ENCODE measurements around the gene EPN2. TPM values are rescaled to one million over a fixed set of nuclear protein-coding genes. Genes with fewer than 3 reads are reported as not detected.

EPN2 gene
- polyA plus RNA-seq, 1 donor from 2014 or later: 37.8 TPM

- H3F3A ChIP-seq (ENCODE audit: insufficient read depth, low read length, poor library complexity, severe bottlenecking): no peaks in the 10 kb centered on the region
- H3K4me2 ChIP-seq (ENCODE audit: low read length): no peak overlapping the region
- H2AFZ ChIP-seq (ENCODE audit: low read depth, low read length): no peak overlapping the region
- no peak overlapping the region for H3K27ac ChIP-seq (ENCODE audit: low read length)
- H3K36me3 ChIP-seq (ENCODE audit: insufficient read depth, low read length): no peaks in the 10 kb centered on the region
- no peaks in the 10 kb centered on the region for H3K27me3 ChIP-seq (ENCODE audit: insufficient read depth, low read depth, low read length)
- H4K20me1 ChIP-seq (ENCODE audit: insufficient read depth): no peaks in the 10 kb centered on the region
- no peaks in the 10 kb centered on the region for H3K9me3 ChIP-seq (ENCODE audit: low read length)
- H3K9me2 ChIP-seq (ENCODE audit: insufficient read depth, low read length): no peaks in the 10 kb centered on the region
- no peak overlapping the region for H3K9ac ChIP-seq (ENCODE audit: low read length)
- TF ChIP-seq POLR2AphosphoS5 (IDR thresholded peaks at IDR 0.05) (no peak), TAF1 (IDR thresholded peaks at IDR 0.05; ENCODE audit: low read depth) (no peak), EP300 (conservative IDR thresholded peaks at IDR 0.05; ENCODE audit: poor library complexity, severe bottlenecking) (no peak), MXI1 (conservative IDR thresholded peaks at IDR 0.05; ENCODE audit: poor library complexity, severe bottlenecking) (no peak), EZH2 (IDR thresholded peaks at IDR 0.05; ENCODE audit: borderline replicate concordance, insufficient read depth, low read length, poor library complexity, severe bottlenecking) (no peak), RAD21 (conservative IDR thresholded peaks at IDR 0.05) (no peak), CTCF (IDR thresholded peaks at IDR 0.05; ENCODE audit: poor library complexity, severe bottlenecking) (no peak), SMC3 (conservative IDR thresholded peaks at IDR 0.05; ENCODE audit: poor library complexity) (no peak)
- TF ChIP-seq, protein P1, sequence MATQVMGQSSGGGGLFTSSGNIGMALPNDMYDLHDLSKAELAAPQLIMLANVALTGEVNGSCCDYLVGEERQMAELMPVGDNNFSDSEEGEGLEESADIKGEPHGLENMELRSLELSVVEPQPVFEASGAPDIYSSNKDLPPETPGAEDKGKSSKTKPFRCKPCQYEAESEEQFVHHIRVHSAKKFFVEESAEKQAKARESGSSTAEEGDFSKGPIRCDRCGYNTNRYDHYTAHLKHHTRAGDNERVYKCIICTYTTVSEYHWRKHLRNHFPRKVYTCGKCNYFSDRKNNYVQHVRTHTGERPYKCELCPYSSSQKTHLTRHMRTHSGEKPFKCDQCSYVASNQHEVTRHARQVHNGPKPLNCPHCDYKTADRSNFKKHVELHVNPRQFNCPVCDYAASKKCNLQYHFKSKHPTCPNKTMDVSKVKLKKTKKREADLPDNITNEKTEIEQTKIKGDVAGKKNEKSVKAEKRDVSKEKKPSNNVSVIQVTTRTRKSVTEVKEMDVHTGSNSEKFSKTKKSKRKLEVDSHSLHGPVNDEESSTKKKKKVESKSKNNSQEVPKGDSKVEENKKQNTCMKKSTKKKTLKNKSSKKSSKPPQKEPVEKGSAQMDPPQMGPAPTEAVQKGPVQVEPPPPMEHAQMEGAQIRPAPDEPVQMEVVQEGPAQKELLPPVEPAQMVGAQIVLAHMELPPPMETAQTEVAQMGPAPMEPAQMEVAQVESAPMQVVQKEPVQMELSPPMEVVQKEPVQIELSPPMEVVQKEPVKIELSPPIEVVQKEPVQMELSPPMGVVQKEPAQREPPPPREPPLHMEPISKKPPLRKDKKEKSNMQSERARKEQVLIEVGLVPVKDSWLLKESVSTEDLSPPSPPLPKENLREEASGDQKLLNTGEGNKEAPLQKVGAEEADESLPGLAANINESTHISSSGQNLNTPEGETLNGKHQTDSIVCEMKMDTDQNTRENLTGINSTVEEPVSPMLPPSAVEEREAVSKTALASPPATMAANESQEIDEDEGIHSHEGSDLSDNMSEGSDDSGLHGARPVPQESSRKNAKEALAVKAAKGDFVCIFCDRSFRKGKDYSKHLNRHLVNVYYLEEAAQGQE (IDR thresholded peaks at IDR 0.05; ENCODE audit: borderline replicate concordance): no peak
- peaks cover 33% of the 10 kb centered on the region for H3K79me2 ChIP-seq (replicated peaks; ENCODE audit: insufficient read depth, low read length)
- H3K4me3 ChIP-seq (ENCODE audit: low read length): no peak overlapping the region
These were observed 13.4 kb downstream of the EPN2 start for GRCh38 chr17:19250421-19251173.

GRCh38 chr17:19253112-19253511, 15.9 kb downstream of the EPN2 start:
- H3K27me3 ChIP-seq (ENCODE audit: insufficient read depth, low read depth, low read length): no peaks in the 10 kb centered on the region
- H3K4me2 ChIP-seq (ENCODE audit: low read length): no peak overlapping the region
- no peak overlapping the region for H3K4me3 ChIP-seq (ENCODE audit: low read length)
- H3K27ac ChIP-seq (ENCODE audit: low read length): no peak overlapping the region
- no peaks in the 10 kb centered on the region for H4K20me1 ChIP-seq (ENCODE audit: insufficient read depth)
- no peak for TF ChIP-seq EZH2 (IDR thresholded peaks at IDR 0.05; ENCODE audit: borderline replicate concordance, insufficient read depth, low read length, poor library complexity, severe bottlenecking)
- H3K9me2 ChIP-seq (ENCODE audit: insufficient read depth, low read length): no peaks in the 10 kb centered on the region
- peaks cover 27% of the 10 kb centered on the region for H3K79me2 ChIP-seq (replicated peaks; ENCODE audit: insufficient read depth, low read length)
- no peaks in the 10 kb centered on the region for H3K36me3 ChIP-seq (ENCODE audit: insufficient read depth, low read length)
- H3K9ac ChIP-seq (ENCODE audit: low read length): no peak overlapping the region
- no peaks in the 10 kb centered on the region for H3F3A ChIP-seq (ENCODE audit: insufficient read depth, low read length, poor library complexity, severe bottlenecking)
- H3K9me3 ChIP-seq (ENCODE audit: low read length): no peaks in the 10 kb centered on the region
- H2AFZ ChIP-seq (ENCODE audit: low read depth, low read length): no peak overlapping the region
